Activated naive CD4-positive, alpha-beta T cell treated with anti-CD3 and anti-CD28 coated beads, Interleukin-2, amount 50 U/mL, for 24 hours (primary cell): Measurements from ENCODE around the gene SACS.
"Not testable (repeated sequence)": the region's sequence is repeated elsewhere in the genome, so short reads cannot be mapped to it uniquely, and the experiment has no call there.

ENCODE experiments used
- H3K27ac Mint-ChIP-seq: one replicate; pipeline ENCODE4 v1.8.0; 2021; ENCODE audit warnings: mild to moderate bottlenecking, mixed read lengths
- H3K27me3 Mint-ChIP-seq: one replicate; pipeline ENCODE4 v1.8.0; 2021; ENCODE audit warnings: mixed read lengths
- H3K36me3 Mint-ChIP-seq: one replicate; pipeline ENCODE4 v1.8.0; 2021; ENCODE audit warnings: mixed read lengths
- H3K4me1 Mint-ChIP-seq: one replicate; pipeline ENCODE4 v1.8.0; 2021; ENCODE audit warnings: mixed read lengths
- H3K4me3 Mint-ChIP-seq: one replicate; pipeline ENCODE4 v1.8.0; 2021; ENCODE audit warnings: mild to moderate bottlenecking, mixed read lengths
- H3K9me3 Mint-ChIP-seq: one replicate; pipeline ENCODE4 v1.8.0; 2021; ENCODE audit warnings: mixed read lengths

The SACS gene

GRCh38 chr13:23440821-23441618, 7.5 kb upstream of the SACS start:
- Mint-ChIP-seq H3K36me3 (no peaks in the 10 kb centered on the region), H3K27ac (no peak overlapping the region), H3K9me3 (no peaks in the 10 kb centered on the region), H3K4me3 (no peak overlapping the region), H3K4me1 (no peaks in the 10 kb centered on the region), H3K27me3 (no peaks in the 10 kb centered on the region)

- not testable (repeated sequence) for H3K27ac Mint-ChIP-seq, H3K36me3 Mint-ChIP-seq, H3K27me3 Mint-ChIP-seq, H3K9me3 Mint-ChIP-seq, H3K4me1 Mint-ChIP-seq, H3K4me3 Mint-ChIP-seq
These were observed 6.8 kb upstream of the SACS start for GRCh38 chr13:23440324-23440723.

- Mint-ChIP-seq H3K27ac (no peak overlapping the region), H3K4me1 (peaks cover 8% of the 10 kb centered on the region), H3K9me3 (no peaks in the 10 kb centered on the region), H3K36me3 (no peaks in the 10 kb centered on the region), H3K4me3 (no peak overlapping the region), H3K27me3 (peaks cover 10% of the 10 kb centered on the region)
These were observed 4.4 kb upstream of the SACS start for GRCh38 chr13:23437916-23438315.

- Mint-ChIP-seq H3K4me1 (peaks cover 9% of the 10 kb centered on the region), H3K27me3 (peaks cover 15% of the 10 kb centered on the region), H3K36me3 (no peaks in the 10 kb centered on the region), H3K9me3 (no peaks in the 10 kb centered on the region), H3K27ac (no peak overlapping the region), H3K4me3 (no peak overlapping the region)
These were observed 3.2 kb upstream of the SACS start for GRCh38 chr13:23436680-23437079.

GRCh38 chr13:23434491-23434890, 989 bp upstream of the SACS start:
- no peaks in the 10 kb centered on the region for H3K36me3 Mint-ChIP-seq
- no peaks in the 10 kb centered on the region for H3K9me3 Mint-ChIP-seq
- H3K4me3 Mint-ChIP-seq, result no peak overlapping the region
- H3K27me3 Mint-ChIP-seq, result peaks cover 21% of the 10 kb centered on the region
- H3K4me1 Mint-ChIP-seq, result peaks cover 9% of the 10 kb centered on the region
- H3K27ac Mint-ChIP-seq, result no peak overlapping the region

- Mint-ChIP-seq H3K36me3 (no peaks in the 10 kb centered on the region), H3K9me3 (no peaks in the 10 kb centered on the region), H3K4me3 (no peak overlapping the region), H3K27me3 (peaks cover 24% of the 10 kb centered on the region), H3K4me1 (peaks cover 9% of the 10 kb centered on the region), H3K27ac (no peak overlapping the region)
These were observed 876 bp downstream of the SACS start for GRCh38 chr13:23432626-23433025.

GRCh38 chr13:23430664-23431063, 2.8 kb downstream of the SACS start:
- H3K36me3 Mint-ChIP-seq, result no peaks in the 10 kb centered on the region
- H3K4me1 Mint-ChIP-seq, result peaks cover 9% of the 10 kb centered on the region
- no peaks in the 10 kb centered on the region for H3K9me3 Mint-ChIP-seq
- H3K4me3 Mint-ChIP-seq, result no peak overlapping the region
- peaks cover 25% of the 10 kb centered on the region for H3K27me3 Mint-ChIP-seq
- H3K27ac Mint-ChIP-seq, result no peak overlapping the region

GRCh38 chr13:23427881-23428528, 5.5 kb downstream of the SACS start:
- H3K9me3 Mint-ChIP-seq, result no peaks in the 10 kb centered on the region
- no peak overlapping the region for H3K27ac Mint-ChIP-seq
- H3K4me3 Mint-ChIP-seq, result no peak overlapping the region
- H3K4me1 Mint-ChIP-seq, result peaks cover 2% of the 10 kb centered on the region
- H3K36me3 Mint-ChIP-seq, result no peaks in the 10 kb centered on the region
- H3K27me3 Mint-ChIP-seq, result peaks cover 15% of the 10 kb centered on the region

GRCh38 chr13:23427342-23427843, 6.1 kb downstream of the SACS start:
- Mint-ChIP-seq H3K4me3 (no peak overlapping the region), H3K9me3 (no peaks in the 10 kb centered on the region), H3K27ac (no peak overlapping the region), H3K36me3 (no peaks in the 10 kb centered on the region), H3K4me1 (no peaks in the 10 kb centered on the region), H3K27me3 (peaks cover 15% of the 10 kb centered on the region)

GRCh38 chr13:23421596-23421995, 11.9 kb downstream of the SACS start:
- peaks cover 1% of the 10 kb centered on the region for H3K27me3 Mint-ChIP-seq
- H3K9me3 Mint-ChIP-seq, result no peaks in the 10 kb centered on the region
- H3K4me1 Mint-ChIP-seq, result no peaks in the 10 kb centered on the region
- no peak overlapping the region for H3K4me3 Mint-ChIP-seq
- no peak overlapping the region for H3K27ac Mint-ChIP-seq
- no peaks in the 10 kb centered on the region for H3K36me3 Mint-ChIP-seq

- Mint-ChIP-seq H3K36me3 (no peaks in the 10 kb centered on the region), H3K4me1 (no peaks in the 10 kb centered on the region), H3K27ac (no peak overlapping the region), H3K4me3 (no peak overlapping the region), H3K27me3 (no peaks in the 10 kb centered on the region), H3K9me3 (no peaks in the 10 kb centered on the region)
These were observed 14.5 kb downstream of the SACS start for GRCh38 chr13:23418776-23419683.

- H3K36me3 Mint-ChIP-seq, result no peaks in the 10 kb centered on the region
- H3K27me3 Mint-ChIP-seq, result no peaks in the 10 kb centered on the region
- no peak overlapping the region for H3K4me3 Mint-ChIP-seq
- H3K27ac Mint-ChIP-seq, result no peak overlapping the region
- no peaks in the 10 kb centered on the region for H3K4me1 Mint-ChIP-seq
- H3K9me3 Mint-ChIP-seq, result no peaks in the 10 kb centered on the region
These were observed 18.8 kb downstream of the SACS start for GRCh38 chr13:23414682-23415081.

GRCh38 chr13:23411706-23412105, 21.8 kb downstream of the SACS start:
- Mint-ChIP-seq H3K27ac (no peak overlapping the region), H3K27me3 (no peaks in the 10 kb centered on the region), H3K36me3 (no peaks in the 10 kb centered on the region), H3K4me1 (no peaks in the 10 kb centered on the region), H3K9me3 (no peaks in the 10 kb centered on the region), H3K4me3 (no peak overlapping the region)

GRCh38 chr13:23411220-23411619, 22.3 kb downstream of the SACS start:
- Mint-ChIP-seq H3K27me3 (no peaks in the 10 kb centered on the region), H3K27ac (no peak overlapping the region), H3K36me3 (no peaks in the 10 kb centered on the region), H3K4me3 (no peak overlapping the region), H3K9me3 (no peaks in the 10 kb centered on the region), H3K4me1 (no peaks in the 10 kb centered on the region)

GRCh38 chr13:23408026-23408425, 25.5 kb downstream of the SACS start:
- Mint-ChIP-seq H3K9me3 (no peaks in the 10 kb centered on the region), H3K27me3 (peaks cover 2% of the 10 kb centered on the region), H3K4me1 (no peaks in the 10 kb centered on the region), H3K36me3 (no peaks in the 10 kb centered on the region), H3K4me3 (no peak overlapping the region), H3K27ac (no peak overlapping the region)

- not testable (repeated sequence) for H3K27me3 Mint-ChIP-seq, H3K4me1 Mint-ChIP-seq, H3K4me3 Mint-ChIP-seq, H3K36me3 Mint-ChIP-seq, H3K9me3 Mint-ChIP-seq, H3K27ac Mint-ChIP-seq
These were observed 32.3 kb downstream of the SACS start for GRCh38 chr13:23401156-23401555.
